GM19463 (cell line): ENCODE measurements around the gene GATA2.

ENCODE experiments used
- ATAC-seq: cut with Tn5 transposase; IDR thresholded peaks from one replicate; pipeline ENCODE4 v1.9.1; 2021; ENCODE audit warnings: mild to moderate bottlenecking, moderate library complexity; ENCODE audit not compliant: unreplicated experiment

Gene GATA2

DNA sequence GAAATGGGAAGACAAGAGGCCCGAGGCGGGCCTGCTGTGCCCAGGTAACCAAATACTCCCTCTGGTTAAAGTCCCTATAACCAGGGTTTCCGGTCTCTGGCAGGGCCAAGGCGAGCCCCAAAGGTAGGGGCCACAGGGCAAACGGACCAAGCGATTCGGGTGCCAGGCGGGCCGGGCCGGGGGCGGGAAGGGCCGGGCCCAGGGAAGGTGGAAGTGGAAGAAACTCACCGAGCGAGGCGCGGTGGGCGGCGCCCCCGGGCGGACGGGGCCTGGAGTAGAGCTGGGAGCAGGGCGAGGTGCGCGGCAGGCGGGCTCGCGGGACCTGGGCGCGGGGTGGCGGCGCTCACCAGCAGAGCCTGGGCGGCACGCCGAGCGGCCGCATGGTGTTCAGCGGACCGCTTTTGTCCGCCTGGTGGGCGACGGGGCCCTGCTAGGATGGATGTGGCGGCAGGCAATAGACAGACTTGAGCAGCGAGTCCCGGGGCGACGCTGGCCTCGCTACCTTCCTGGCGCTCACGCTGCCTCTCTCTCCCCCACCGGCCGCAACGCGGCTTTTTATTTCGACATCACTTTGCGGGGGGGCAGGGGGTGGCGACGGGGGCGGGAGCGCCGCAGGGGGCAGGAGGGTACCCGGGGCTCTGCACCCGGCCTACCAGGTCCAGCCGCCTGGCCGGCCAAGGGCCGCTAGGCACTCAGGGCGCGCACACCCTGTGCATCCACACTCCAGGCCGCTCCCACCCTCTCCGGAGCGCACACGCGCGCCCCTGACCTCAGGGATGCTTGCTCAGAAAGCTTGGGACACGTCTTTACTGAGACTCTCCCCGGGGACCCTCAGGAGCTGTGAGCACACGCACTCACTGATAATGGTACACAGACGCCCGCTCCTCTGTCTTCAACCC lies at the start of gene GATA2:
Gene GATA2, minus strand, starts transcription at position 531 of the 899 bp plus-strand sequence. CDS start 6,170 bp downstream, outside the sequence.
- no peak for ATAC-seq

DNA sequence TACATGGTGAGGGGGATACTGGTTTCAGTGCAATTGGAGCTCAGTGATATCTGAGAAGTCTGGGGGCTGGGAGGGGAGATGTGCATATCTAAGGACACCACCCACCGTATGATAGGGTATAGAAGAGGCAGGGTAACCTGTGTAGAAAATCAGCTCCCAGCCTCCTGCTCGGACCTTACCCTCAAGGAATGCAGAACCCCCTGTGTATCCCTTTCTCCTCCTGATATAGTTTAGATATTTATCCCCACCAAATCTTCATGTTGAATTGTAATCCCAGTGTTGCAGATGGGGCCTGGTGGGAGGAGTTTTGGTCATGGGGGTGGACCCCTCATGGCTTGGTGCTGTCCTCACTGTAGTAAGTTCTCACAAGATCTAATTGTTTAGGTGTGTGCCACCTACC lies 48.2 kb upstream of the GATA2 start:
- no peak for ATAC-seq

DNA sequence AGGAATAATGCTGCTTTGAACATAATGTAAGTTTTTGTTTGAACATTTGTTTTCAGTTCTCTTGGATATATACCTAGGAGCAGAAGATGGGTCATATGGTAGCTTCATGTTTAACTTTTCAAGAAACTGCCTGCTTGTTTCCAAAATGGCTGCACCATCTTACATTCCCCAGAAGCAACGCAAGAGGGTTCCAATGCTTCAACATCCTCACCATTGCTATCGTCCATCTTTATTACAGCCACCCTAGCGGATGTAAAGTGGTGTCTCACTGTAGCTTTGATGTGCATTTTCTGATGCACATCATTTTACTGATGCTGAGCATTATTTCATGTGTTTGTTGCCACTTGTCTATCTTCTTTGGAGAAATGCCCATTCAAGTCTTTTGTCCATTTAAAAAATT lies 46.4 kb upstream of the GATA2 start:
- no peak for ATAC-seq

DNA sequence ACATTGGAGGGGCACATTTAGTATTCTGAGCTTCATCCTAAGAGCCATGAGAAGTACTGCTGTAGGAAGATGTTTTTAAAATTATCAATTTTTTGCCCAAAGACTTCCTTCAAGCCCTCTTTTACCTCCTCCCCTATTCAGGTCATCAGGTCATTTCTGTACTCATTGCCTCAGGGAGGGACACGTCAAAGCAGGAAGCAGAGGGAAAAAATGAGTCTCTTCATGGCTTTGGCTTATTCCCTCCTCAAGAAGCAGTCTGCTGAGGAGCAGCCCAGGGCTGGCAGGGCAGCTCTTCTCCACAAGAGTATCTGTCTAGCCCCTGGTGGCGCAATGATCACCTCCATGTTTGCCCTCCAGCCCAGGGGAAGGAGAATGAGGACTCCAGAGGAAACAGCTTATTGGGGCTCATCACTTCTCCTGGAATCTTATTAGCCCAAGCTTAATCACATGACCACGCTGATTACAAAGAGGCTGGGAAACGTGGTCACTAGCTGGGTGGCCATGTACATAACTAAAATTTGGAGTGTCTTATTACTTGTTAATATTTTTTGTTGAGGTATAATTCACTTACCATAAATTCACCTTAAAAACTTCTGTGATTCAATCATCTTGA lies 44.2 kb upstream of the GATA2 start:
- no peak for ATAC-seq

DNA sequence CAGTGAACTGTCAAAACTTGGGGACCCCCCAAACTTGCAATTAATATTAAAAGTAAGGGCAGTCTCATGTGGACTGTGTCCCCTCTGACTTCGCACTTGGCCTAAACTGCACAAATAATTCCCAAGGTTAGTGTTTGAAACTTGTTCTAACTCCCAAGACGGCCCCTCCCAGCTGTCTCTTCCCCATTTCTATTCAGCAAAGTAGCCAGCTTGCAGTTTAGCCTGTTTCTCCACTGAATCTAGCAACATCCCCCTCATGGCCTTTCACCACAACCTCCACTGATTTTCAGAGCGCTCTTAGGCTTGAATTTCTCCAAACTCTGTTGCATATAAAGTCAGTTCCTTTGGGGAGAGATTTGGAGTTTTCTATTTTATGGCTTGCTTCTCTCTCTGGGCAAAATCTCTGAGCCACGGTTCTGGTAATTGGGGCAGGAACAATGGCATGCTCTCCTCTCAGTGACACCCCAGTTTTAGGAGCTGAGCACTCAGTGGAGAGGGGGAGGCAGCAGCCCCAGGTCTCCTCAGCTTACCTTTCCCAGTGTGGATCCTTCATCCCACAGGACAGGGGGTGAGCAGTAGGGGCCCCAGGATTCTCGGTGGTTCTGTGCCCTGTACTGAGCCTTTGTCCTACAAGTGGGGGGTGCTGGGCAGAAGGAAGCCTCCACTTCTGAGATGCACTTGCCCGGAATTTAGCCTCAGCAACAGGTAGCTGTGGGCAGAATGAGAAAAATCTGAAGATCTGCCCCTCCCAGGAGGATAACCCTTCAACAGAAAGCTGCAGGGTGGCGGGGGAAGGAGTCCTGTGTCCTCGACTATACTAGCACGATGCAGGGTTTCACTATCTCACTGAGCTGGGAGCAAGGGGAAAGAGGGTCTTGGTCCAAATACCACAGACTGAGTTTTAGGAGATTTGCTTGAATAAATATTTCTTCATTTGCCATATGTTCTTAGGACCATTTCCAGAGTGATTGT lies 39.3 kb upstream of the GATA2 start:
- no peak for ATAC-seq

DNA sequence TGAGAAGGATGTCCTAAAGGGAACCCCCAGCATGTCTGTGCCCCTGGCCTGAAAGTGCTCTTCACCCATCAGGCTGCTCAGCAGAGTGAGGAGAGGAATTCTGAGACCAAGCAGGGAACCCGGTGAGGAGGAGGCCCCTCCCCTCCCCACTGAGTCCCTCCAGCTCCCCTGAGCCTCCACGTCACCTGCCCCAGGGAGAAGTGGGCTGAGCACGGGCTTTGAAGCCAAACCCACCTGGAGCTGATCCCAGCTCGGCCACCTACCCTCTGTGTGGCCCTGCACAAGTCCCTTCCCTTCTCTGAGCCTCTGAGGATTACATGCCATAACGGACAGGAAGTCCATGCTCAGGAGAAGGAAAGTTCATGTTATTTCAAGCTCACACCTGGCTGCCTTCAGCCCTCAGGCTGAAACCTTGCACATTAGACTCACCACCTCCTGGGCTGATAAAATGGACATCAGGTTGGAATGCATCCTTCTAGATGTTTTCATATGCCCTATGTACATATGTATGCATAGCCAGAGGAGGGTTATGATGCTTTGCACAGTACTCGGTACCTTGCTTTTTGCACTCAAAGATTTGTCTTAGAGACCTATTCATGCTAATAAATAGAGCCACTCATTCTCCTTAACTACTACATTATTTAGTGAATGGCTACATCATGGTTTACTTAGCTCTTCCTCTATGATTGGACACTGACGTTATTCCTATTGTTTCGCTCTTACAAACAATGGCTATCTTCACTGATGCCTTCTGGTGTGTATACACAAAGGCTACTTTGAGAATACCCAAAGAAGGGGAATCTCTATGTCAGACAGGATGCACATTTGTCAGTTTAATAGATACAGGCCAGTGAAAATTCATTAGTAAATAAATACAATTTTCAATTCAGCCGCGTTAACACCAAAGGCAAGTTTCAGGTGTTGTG lies 31.6 kb upstream of the GATA2 start:
- no peak for ATAC-seq

DNA sequence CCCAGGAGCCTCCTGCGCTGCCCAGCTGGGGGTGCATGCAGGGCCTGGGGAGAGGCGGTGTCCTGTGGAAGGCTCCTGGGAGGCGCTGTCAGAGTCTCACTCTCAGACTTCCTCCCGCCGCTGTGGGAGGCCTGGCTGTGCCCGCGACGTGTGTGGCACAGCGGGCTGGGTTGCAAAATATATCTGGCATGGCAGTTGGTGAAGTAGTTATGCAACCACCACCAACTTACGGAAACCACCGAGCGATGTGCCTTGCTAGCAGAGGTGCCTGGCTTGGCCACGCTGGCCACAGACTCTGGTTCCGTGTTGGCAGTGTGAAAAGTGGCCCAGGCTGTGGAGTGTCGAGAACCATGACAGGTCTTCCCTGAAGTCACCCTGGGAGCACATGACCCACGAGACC lies 30.6 kb upstream of the GATA2 start:
- no peak for ATAC-seq

DNA sequence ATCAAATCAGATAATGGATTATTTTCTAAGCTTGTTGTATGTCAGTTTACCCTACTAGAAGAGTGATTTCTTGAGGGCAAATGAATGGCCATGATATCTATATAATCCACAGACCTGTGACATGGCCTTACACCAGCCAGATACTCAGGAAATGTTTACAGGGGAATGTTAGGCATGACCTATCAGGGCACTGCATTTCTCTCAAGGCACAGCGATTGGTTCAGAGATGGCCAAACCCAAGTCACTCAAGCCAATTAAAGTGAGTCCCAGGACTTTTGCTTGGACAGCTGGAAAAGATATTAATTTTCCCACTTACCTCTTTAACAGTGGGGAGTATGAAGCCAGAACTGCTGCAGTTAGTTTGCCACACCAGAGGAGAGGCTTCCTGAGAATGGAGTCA lies 28.7 kb upstream of the GATA2 start:
- no peak for ATAC-seq

DNA sequence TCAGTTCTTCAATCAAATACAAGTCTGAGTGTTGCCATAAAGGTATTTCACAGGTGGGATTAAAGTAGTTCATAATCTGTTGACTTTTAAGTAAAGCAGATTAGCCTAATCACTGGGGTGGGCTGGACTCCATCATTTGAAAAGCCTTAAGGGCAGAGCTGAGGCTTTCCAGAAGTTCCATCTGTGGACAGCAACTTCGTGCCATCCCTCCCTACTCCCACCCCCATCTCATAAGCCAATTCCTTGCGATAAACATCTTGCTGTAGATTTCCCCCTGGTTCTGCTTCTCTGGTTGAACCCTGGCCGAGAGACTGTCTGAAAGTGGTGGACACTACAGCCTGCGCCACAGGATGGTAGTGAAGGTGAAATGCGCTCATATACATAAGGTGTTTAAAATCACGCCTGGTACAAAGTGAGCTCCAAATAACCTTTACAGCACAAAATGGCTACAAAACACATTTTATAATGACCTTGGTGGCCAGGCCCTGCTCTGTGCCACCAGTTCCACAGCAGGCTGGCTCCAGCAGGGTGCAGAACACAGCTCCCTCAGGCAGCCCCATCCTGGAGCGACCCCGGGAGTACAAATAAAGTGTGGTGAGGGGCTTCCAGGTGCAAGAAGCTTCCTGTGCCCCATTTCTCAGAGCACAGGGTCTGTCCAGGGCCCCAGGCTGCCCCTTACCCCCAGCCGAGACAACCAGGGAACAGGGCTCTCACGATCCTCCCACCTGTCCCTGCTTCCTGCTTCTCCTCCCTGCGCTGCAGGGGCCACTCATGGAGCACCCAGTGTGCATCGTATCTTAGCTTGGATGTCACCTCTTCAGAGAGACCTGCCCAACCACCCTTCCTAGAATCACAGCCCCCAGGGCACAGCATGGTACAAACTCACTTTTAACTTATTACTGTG lies 25.8 kb upstream of the GATA2 start:
- ATAC-seq: no peak

DNA sequence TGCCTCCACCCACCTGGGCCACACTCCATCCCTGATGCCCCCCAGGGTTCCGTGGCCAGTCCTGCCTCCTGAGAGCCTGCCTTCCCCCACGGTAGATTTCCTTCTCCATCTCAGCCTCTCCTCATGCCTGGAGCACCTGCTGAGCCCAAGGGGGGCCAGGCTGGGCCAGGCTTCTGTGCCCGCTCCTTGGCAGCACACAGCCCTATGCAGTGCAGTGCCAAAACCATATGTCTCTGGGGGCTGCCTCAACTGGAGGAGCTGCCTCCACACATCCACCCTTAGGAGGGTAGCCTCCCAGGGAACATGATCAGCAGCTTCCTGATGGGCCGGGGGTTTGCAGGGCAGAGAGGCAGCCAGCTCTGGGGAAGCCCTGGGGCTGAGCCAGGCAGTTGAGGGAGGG lies 24.6 kb upstream of the GATA2 start:
- ATAC-seq: no peak

DNA sequence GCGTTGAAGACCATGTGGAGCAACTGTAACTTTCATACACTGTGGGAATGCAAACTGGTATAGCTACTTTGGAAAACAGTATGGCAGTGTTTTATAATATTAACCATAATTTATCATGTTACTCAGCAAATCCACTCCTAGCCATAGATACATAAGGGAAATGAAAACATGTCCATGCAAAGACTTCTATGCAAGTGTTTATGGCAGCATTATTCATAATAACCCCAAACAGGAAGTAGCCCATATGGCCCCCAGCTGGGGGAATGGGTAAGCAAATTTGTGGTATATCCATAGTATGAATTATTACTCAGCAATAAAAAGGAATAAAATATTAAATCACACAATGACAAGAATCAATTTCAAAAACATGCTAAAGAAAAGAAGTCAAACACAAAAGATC lies 23.0 kb upstream of the GATA2 start:
- ATAC-seq: no peak

DNA sequence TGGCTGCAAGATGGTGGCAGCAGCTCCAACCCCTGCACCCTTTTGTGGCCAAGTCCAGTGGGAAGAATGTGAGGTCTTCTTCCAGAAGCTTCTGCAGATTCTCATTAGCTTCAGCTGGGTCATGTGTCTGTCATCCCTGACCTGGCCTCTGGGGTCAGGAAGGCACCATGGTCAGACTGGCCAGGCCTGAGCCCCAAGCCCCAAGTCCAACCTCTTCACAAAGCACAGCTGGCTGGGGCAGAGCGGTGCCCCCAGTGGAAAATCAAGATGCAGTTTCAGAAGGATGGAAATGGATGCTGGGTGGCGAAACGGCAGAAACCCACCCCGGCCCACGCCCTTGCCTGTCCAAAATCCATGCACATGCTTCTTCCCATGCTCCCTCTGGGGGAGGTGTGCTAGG lies 15.9 kb upstream of the GATA2 start:
- no peak for ATAC-seq

DNA sequence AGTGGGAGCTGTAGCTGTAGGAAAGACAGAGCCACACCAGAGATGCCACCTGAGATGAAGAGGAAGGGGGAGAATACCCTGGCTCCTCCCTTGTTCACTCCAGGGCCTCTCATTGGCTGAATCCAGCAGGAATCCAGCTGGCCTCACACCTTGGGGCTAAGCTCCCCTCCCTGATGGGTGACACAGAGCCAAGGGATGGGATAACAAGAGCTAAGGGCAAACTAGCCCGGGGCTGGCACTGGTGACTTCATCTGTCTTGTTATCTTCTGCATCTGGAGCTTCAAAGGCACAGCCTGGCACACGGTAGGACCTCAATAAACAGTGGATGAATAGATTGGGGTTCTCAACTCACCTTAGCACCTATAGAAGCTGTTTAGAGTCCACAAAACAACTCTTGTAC lies 13.8 kb upstream of the GATA2 start:
- ATAC-seq: no peak

DNA sequence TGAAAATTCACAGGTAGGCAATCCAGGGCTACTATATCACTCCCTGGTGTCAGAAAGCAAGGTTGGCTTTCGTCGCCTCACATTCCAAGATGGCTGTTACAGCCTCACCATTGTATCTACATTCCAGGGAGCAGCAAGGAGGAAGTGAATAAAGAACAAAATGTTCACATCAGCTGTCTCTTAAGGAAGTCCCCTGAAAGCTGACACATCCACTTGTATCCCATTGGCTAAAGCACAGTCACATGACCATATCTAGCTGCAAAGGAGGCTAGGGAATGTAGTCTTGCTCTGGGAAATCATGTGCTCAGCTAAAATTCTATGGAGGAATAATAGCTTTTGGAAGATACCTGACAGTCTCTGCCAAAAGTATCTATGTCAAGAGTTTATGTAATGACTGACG lies 12.8 kb upstream of the GATA2 start:
- ATAC-seq: no peak

DNA sequence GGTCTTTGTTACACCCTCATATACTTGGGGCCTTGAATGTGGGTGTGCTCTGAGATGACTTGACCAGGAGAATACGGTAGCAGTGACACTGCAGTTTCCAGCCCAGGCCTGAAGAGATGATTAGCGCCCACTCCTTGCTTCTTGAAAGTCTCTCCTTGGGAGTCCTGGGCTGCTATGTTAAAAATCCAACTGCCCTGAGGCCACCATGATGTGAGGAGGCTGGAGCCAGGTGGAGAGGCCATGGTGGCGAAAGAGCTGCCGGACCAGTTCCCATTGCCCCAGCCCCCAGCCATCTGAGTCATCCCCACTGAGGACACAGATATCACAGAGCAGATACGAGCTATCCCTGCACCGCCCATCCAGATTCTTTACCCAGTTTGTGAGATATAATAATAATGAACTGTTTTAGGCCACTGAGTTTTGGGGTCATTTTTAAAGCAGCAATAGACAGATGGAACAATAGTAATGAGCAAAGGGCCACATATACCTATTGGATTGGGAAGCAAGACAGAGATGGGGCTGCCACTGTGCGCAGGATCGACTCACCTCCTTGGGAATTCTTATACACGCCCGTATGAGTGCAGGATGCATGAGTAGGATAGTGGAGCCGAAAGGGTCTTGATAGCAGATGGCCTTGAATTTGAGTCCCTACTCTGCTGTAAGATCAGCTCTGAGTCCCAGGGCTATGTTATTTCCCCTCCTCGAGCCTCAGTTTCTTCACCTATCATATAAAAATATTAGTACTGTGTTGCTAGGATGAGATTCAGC lies 12.1 kb upstream of the GATA2 start:
- no peak for ATAC-seq

DNA sequence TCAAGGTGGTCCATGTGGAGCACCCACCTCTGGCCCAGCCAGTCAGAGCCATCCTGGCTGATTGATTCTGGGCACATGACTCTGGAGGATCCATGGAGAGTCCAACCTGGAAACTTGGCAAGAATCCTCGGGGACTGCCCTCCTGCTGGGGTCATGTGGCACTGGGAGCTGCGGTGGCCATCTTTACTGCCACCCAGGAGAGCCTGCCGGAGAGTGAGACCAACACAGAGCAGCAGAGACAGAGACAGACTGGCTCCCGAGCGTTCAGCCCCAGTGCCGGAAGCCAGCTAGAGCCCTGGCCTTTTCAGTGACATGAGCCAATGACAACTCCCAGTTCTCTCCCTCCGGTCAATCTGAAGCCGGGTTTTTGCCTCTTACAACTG lies 11.5 kb upstream of the GATA2 start:
- ATAC-seq: no peak

DNA sequence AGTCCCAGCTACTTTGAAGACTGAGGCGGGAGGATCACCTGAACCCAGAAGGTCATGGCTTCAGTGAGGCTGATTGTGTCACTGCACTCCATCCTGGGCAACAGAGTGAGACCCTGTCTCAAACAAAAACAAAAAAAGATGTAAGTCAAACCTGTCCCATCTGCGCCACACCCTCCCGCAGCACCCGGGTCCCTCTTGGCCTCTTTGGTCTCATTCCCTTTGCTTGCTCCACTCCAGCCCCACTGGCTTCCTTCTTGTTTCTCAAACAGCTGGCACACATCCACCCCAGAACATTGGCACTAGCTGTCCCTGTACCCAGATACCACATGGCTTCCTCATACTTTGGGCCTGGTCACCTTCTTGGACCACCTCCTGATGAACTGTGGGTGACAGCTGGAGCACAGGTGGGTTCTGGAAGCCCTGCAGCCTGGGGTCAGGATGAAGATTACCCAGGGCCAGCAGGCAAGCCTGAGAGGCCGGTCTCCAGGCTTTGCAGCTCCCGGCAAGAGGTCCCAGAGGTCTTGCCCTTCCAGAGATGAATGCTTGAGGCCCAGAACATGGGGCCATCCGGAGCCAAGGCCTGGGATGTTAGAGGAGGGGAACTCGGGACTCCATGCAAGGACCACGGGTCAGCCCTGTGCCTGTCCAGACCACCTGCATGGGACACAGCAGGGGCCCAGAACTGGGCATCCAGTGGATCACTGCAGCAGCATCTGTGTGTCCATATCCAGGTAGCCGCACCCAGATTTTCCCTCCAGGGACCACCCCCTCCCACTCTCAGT lies 10.9 kb upstream of the GATA2 start:
- ATAC-seq: no peak

DNA sequence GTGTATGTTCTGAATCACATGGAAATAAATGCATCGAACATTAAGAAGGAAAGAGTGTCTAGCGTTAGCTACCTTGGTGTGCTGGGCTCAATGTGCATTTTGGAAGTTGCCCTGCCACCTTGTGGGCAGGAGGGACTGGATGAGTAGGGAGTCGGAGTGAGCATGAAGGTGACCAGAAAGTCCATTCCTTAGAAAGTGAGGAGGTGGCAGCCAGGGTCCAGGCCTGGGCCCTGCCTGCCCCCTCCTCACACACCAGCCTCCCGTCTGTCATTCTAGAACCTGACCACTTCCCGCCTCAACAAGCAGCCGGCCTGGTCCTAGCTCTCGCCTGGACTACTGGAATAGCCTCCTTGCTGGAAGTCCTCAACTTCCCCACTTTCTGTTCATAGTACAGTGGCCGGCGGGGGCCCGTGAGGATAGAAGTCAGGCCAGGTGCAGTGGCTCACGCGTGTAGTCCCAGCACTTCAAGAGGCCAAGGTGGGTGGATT lies 10.2 kb upstream of the GATA2 start:
- ATAC-seq: no peak
